ENCODE data around the gene CNN2. TPM values are rescaled to one million over a fixed set of nuclear protein-coding genes. Genes with fewer than 3 reads are reported as not detected.
A peak's percentile ranks its signal among the peaks of the same experiment; 100 is the strongest.

The CNN2 gene
- total RNA-seq, 1 experiment from 2014 or later: 524 TPM

DNA sequence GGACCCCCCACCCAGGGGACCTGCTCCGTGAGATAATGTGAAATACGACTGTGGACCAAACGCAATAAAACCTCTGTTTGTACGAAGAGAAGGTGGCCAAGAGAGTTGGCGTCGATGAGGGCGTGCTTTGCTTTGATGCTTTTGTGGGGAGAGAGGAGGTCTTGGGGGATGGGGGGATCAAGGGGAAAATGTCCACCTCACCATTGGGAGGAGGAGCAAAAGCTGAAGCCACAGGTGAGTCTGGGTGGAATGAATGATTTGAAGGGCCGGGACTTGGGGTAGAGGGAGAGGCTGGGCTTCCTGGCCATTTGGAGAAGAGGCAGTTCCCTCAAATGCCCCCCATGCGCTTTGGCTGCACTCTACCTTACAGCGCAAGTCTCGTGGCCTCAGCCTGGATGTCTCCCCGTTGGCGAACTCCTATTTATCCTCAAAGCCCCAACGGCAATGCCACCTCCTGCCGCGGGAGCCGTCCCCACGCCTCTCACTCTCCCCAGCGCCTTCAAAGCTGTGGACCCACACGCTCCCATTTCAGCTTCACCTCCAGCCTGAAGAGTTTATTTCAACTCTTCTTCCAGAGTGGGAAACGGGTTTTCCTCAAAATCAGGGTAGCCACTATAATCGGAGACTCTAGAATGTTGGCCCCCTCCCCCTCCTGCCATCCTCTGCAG is 12.7 kb downstream of the CNN2 start:
- no peaks in the 10 kb centered on the region for H3K79me1 ChIP-seq (ENCODE audit: insufficient read depth, low read depth, low read length, poor library complexity, severe bottlenecking)
- H3K27ac Mint-ChIP-seq: peak overlapping the region in 2 of 3 experiments; percentile 62 to 97; a peak in 5 of 7 replicates

More for the DNA sequence above, 12.7 kb downstream of the CNN2 start:
- H3K9ac ChIP-seq (ENCODE audit: extremely low read depth, insufficient read length, low read length): no peak overlapping the region
- H3K9me3 ChIP-seq (ENCODE audit: control insufficient read depth, low read depth, low read length): no peaks in the 10 kb centered on the region
- no peak overlapping the region for H4K5ac ChIP-seq (ENCODE audit: insufficient read length, low read depth, low read length)
- H2BK20ac ChIP-seq (ENCODE audit: low read depth, low read length, poor library complexity, severe bottlenecking): no peak overlapping the region
- H3T11ph ChIP-seq (ENCODE audit: low read length): no peak overlapping the region
- no peak overlapping the region for H3K18ac ChIP-seq (ENCODE audit: insufficient read length, low read depth, low read length)
- H2BK5ac ChIP-seq (ENCODE audit: insufficient read length, low read length): no peak overlapping the region
- H3K14ac ChIP-seq (ENCODE audit: insufficient read depth, low read length): no peak overlapping the region
- H3K79me2 ChIP-seq (ENCODE audit: insufficient read depth, low read length): no peaks in the 10 kb centered on the region
- no peak overlapping the region for H2BK15ac ChIP-seq (ENCODE audit: low read depth, low read length)
- no peak overlapping the region for H2BK12ac ChIP-seq (ENCODE audit: insufficient read length, low read depth, low read length)
- H3K27ac ChIP-seq (ENCODE audit: insufficient read length, low read depth, low read length): no peak overlapping the region
- no peak overlapping the region for H3K4ac ChIP-seq (ENCODE audit: low read depth, low read length)
- no peaks in the 10 kb centered on the region for H3K27me3 ChIP-seq (ENCODE audit: insufficient read depth, low read length)
- peak; percentile 43 for DNase-seq
- H3K56ac ChIP-seq (ENCODE audit: insufficient read length, low read depth, low read length): no peak overlapping the region
- H2AK5ac ChIP-seq (ENCODE audit: insufficient read length, low read length): no peak overlapping the region
- TF ChIP-seq, protein P1, sequence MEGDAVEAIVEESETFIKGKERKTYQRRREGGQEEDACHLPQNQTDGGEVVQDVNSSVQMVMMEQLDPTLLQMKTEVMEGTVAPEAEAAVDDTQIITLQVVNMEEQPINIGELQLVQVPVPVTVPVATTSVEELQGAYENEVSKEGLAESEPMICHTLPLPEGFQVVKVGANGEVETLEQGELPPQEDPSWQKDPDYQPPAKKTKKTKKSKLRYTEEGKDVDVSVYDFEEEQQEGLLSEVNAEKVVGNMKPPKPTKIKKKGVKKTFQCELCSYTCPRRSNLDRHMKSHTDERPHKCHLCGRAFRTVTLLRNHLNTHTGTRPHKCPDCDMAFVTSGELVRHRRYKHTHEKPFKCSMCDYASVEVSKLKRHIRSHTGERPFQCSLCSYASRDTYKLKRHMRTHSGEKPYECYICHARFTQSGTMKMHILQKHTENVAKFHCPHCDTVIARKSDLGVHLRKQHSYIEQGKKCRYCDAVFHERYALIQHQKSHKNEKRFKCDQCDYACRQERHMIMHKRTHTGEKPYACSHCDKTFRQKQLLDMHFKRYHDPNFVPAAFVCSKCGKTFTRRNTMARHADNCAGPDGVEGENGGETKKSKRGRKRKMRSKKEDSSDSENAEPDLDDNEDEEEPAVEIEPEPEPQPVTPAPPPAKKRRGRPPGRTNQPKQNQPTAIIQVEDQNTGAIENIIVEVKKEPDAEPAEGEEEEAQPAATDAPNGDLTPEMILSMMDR (conservative IDR thresholded peaks at IDR 0.05): no peak
- WGBS (ENCODE audit: extremely low coverage, insufficient read length, low lambda C conversion rate): no CpG with 5 or more reads among the region's 22 CpGs
- no peaks in the 10 kb centered on the region for H3K4me1 ChIP-seq (ENCODE audit: insufficient read depth, low read length)
- peak overlapping the region; percentile 69 for H3K4me2 ChIP-seq (ENCODE audit: insufficient read depth, insufficient read length, low read length)
- H3K4me1 Mint-ChIP-seq: peaks cover 13 to 25% of the 10 kb centered on the region in 2 experiments
- H4K20me1 ChIP-seq (ENCODE audit: control insufficient read depth, insufficient read depth, insufficient read length): no peaks in the 10 kb centered on the region
- H4K91ac ChIP-seq (ENCODE audit: insufficient read length, low read depth, low read length): no peak overlapping the region
- H3K36me3 Mint-ChIP-seq (ENCODE audit: insufficient read depth in 1 of 3, low read depth in 3 of 3): peaks cover 24 to 49% (median 38%) of the 10 kb centered on the region in 3 experiments
- H2AFZ ChIP-seq (ENCODE audit: low read length): no peak overlapping the region
- H4K8ac ChIP-seq (replicated peaks; ENCODE audit: insufficient read length, low read depth, low read length): no peak overlapping the region
- peak overlapping the region; percentile 82 to 93 for H3K4me3 Mint-ChIP-seq
- no peak overlapping the region for H3K23ac ChIP-seq (ENCODE audit: insufficient read length, low read depth, low read length)
- H3K27me3 Mint-ChIP-seq (ENCODE audit: low read depth): peaks cover 3% of the 10 kb centered on the region; the same call in 1 of the 2 replicates
- H3K23me2 ChIP-seq (ENCODE audit: insufficient read length, low read depth, low read length, poor library complexity, severe bottlenecking): peaks cover 9% of the 10 kb centered on the region
- no peak overlapping the region for H2BK120ac ChIP-seq (ENCODE audit: low read depth, low read length, poor library complexity, severe bottlenecking)
- no peaks in the 10 kb centered on the region for H3K9me3 Mint-ChIP-seq

Measured in H9 (cell line).